Gastrocnemius medialis (tissue), 4 donors: Measurements from ENCODE around the gene BCL2L13.

ENCODE experiments used
- CTCF ChIP-seq, 5 experiments: fragments of 450-650 bp in 3 of 5; fragments of 200-600 bp in 2 of 5; sonication (generic) in 2 of 5; IDR thresholded peaks in 4 of 5; conservative IDR thresholded peaks in 1 of 5; 1 replicate in 4 of 5; 2 replicates in 1 of 5; pipeline ENCODE4 v1.5.1; 2016 to 2019; ENCODE audit warnings: antibody characterized with exemption in 5 of 5, mild to moderate bottlenecking in 3 of 5, moderate library complexity in 3 of 5
- POLR2A ChIP-seq, 2 donors: fragments of 450-650 bp; IDR thresholded peaks; one replicate each; pipeline ENCODE4 v1.6.1; 2017; ENCODE audit warnings: antibody characterized with exemption in 2 of 2, mild to moderate bottlenecking in 2 of 2, moderate library complexity in 2 of 2

- TF ChIP-seq POLR2A (IDR thresholded peaks at IDR 0.05) (no peak), CTCF (IDR thresholded peaks at IDR 0.05 in 4 of 5, conservative IDR thresholded peaks at IDR 0.05 in 1 of 5) (no peak)
These were observed 9.4 kb downstream of the BCL2L13 start for GRCh38 chr22:17647991-17648390.
